Esophagus (tissue), 2 donors: Measurements from ENCODE around the gene ADAM20. TPM values are rescaled to one million over a fixed set of nuclear protein-coding genes. Genes with fewer than 3 reads are reported as not detected.

Experiments
- H3K27ac ChIP-seq, 2 donors: one replicate each; pipeline ENCODE4 v1.5.1; 2013; ENCODE audit warnings: low read depth in 2 of 2, mild to moderate bottlenecking in 2 of 2, inconsistent platforms in 1 of 2, low read length in 1 of 2, moderate library complexity in 1 of 2
- H3K27me3 ChIP-seq, 2 donors: one replicate each; pipeline ENCODE4 v1.6.1; 2013; ENCODE audit warnings: low read length in 2 of 2, control low read depth in 1 of 2, mild to moderate bottlenecking in 1 of 2; ENCODE audit not compliant: insufficient read depth in 2 of 2, control insufficient read depth in 1 of 2
- H3K36me3 ChIP-seq, 2 donors: one replicate each; pipeline ENCODE4 v1.6.1; 2013; ENCODE audit warnings: low read length in 1 of 2; ENCODE audit not compliant: control insufficient read depth in 2 of 2, insufficient read depth in 2 of 2
- H3K4me1 ChIP-seq, 2 donors: one replicate each; pipeline ENCODE4 v1.6.1; 2013; ENCODE audit warnings: low read length in 1 of 2; ENCODE audit not compliant: control insufficient read depth in 2 of 2, insufficient read depth in 2 of 2
- H3K4me3 ChIP-seq, 2 donors: one replicate each; pipeline ENCODE4 v1.5.1; 2013; ENCODE audit warnings: low read length in 2 of 2, mild to moderate bottlenecking in 2 of 2, low read depth in 1 of 2, moderate library complexity in 1 of 2
- H3K9me3 ChIP-seq, 2 donors: one replicate each; pipeline ENCODE4 v1.6.1; 2013; ENCODE audit warnings: mild to moderate bottlenecking in 2 of 2, low read depth in 1 of 2, low read length in 1 of 2, moderate library complexity in 1 of 2; ENCODE audit not compliant: control insufficient read depth in 2 of 2, insufficient read depth in 1 of 2
- WGBS, 2 donors: extraction: QIAGEN DNeasy Blood & Tissue Kit; methylation state at CpG; one replicate each; pipeline ENCODE4 v1.1.7; 2013; 5-methylcytosine and 5-hydroxymethylcytosine counted together
- polyA plus RNA-seq, 2 donors: library from polyadenylated mRNA; stranded (reverse); fragments of 200-250 nt; gene quantifications; one replicate each; pipeline ENCODE4 v1.2.3, GENCODE V29; 2013
- donor health status: healthy with polysubstance abuse.
- donor health status: Bipolar disorder and iron deficiency.

ADAM20 gene
- under 1 TPM; 0.06 to 0.28 TPM for polyA plus RNA-seq

DNA sequence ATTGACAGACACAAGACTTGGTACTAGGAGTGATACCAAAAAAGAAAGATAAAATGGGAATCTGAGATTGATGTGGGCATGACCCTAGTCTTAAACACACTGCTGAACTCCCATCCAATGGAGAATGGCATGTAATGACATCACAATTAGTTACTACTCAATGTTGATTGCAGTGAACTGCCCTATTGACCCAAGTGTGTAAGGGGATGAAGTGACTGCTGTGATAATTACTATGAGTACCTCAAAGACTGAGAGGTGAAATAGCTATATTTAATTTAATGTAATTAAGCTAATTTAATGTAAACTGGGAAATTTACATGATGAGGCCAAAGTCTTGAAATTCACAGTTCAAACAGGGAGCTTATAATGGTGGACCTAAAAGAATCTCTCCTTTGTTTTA, at the start of gene ADAM20:
TSS of gene ADAM20 (minus strand) at position 101 of the 400 bp plus-strand sequence. CDS start 10,247 bp downstream, outside the sequence.
- no peak within 1 kb of the TSS for H3K27ac ChIP-seq
- H3K9me3 ChIP-seq, result no peaks in the 10 kb centered on the region
- no peaks in the 10 kb centered on the region for H3K4me1 ChIP-seq
- no peaks in the 10 kb centered on the region for H3K36me3 ChIP-seq
- no peaks in the 10 kb centered on the region for H3K27me3 ChIP-seq
- no peak within 1 kb of the TSS for H3K4me3 ChIP-seq

DNA sequence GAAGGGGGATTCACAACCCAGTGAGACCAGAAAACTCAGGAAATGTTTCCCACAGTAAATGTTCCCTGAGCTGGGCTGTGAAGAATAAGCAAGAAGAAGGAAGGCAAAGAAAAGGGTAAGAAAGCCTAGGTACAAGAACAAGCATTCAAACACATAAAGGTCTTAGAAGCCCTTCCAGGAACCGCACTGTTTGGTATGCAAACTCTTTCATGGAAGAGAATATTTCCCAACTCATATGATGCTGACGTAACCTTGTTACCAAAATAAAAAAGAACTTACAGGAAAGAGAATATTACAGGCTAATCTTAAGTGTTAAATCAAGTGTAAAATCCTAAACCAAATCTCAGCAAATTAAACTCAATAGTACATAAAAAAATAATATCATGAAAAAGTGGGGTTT, 42.1 kb upstream of the ADAM20 start:
- Histone ChIP-seq H3K27me3 (no peaks in the 10 kb centered on the region), H3K9me3 (no peaks in the 10 kb centered on the region), H3K36me3 (peaks cover 0 to 3% of the 10 kb centered on the region in 2 donors), H3K27ac (no peak overlapping the region), H3K4me1 (no peaks in the 10 kb centered on the region), H3K4me3 (no peak overlapping the region)
- WGBS, 2 donors, result 95 to 97% methylated on average over 2 of the region's 2 CpGs

DNA sequence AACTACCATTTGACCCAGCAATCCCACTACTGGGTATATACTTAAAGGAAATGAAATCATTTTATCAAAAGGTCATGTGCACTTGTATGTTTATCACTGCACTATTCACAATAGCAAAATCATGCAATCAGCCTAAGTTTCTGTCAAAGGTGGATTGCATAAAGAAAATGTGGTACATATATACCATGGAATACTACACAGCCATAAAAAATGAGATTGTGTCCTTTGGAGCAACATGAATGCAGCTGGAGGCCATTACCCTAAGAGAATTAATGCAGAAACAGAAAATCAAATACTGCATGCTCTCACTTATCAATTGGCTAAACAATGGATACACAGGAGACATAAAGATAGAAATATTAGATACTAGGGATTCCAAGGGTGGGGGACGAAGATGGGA, 38.2 kb upstream of the ADAM20 start:
- 90 to 97% methylated on average over 1 of the region's 1 CpG for WGBS, 2 donors
- Histone ChIP-seq H3K27ac (no peak overlapping the region), H3K9me3 (no peaks in the 10 kb centered on the region), H3K4me1 (no peaks in the 10 kb centered on the region), H3K4me3 (no peak overlapping the region), H3K36me3 (peaks cover 0 to 3% of the 10 kb centered on the region in 2 donors), H3K27me3 (no peaks in the 10 kb centered on the region)

DNA sequence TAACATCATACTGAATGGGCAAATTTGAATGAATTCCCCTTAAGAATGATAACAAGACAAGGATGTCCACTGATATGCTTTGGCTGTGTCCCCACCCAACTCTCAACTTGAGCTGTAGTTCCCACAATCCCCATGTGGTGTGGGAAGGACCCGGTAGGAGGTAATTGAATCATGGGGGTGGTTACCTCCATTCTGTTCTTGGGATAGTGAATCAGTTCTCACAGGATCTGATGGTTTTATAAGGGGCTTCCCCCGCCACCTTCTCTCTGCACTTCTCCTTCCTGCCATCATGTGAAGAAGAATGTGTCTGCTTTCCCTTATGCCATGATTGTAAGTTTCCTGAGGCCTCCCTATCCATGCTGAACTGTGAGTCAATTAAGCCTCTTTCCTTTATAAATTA, 36.3 kb upstream of the ADAM20 start:
- WGBS, 2 donors, result 90 to 94% methylated on average over 2 of the region's 2 CpGs
- H3K4me1 ChIP-seq, result no peaks in the 10 kb centered on the region
- no peaks in the 10 kb centered on the region for H3K27me3 ChIP-seq
- H3K9me3 ChIP-seq, result no peaks in the 10 kb centered on the region
- H3K36me3 ChIP-seq, result no peaks in the 10 kb centered on the region
- no peak overlapping the region for H3K4me3 ChIP-seq
- H3K27ac ChIP-seq, result no peak overlapping the region

DNA sequence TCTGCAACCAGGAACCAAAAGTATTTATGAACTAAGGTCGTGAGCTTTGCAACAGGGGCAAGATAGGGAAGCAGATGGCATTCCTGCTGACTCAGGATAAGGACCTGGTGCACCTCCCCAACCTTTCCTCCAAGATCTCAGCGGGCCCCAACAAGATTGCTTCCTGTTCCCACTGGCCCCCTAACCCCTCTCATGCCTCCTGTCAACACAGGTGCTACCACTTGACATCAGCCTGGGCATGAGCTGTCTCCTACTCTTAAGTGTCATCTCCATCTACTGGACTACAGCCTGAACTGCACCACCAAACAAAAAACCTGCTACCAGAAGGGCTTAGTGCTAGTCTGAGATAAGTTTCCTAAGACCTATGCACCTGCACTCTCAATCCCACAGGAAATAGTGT, 33.0 kb upstream of the ADAM20 start:
- Histone ChIP-seq H3K4me3 (no peak overlapping the region), H3K9me3 (no peaks in the 10 kb centered on the region), H3K27ac (no peak overlapping the region), H3K36me3 (peaks cover 4 to 5% of the 10 kb centered on the region in 2 donors), H3K27me3 (no peaks in the 10 kb centered on the region), H3K4me1 (no peaks in the 10 kb centered on the region)
- 43 to 52% methylated on average over 2 of the region's 2 CpGs for WGBS, 2 donors

DNA sequence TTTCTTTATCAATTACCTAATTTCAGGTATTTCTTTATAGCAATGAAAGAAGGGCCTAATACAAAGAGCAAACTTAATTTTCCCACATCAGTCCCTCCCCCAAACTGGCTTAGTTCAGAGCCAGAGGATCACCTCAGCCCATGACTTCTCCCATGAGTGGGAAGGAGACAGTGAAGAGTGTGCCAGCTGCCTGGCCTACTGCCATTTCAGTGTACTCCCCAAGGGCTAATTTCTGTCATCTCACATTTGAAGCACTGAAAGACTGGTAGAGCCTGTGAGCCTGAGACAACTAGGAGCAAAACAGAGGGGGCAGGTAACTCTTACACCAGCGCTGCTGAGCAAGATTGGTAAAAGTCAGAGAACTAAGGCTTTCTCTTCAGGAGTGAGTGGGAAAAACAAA, 29.1 kb upstream of the ADAM20 start:
- peaks cover 0 to 2% of the 10 kb centered on the region in 2 donors for H3K9me3 ChIP-seq
- no peak overlapping the region for H3K4me3 ChIP-seq
- 64 to 79% methylated on average over 1 of the region's 1 CpG for WGBS, 2 donors
- H3K27me3 ChIP-seq, result no peaks in the 10 kb centered on the region
- H3K27ac ChIP-seq, result no peak overlapping the region
- no peaks in the 10 kb centered on the region for H3K4me1 ChIP-seq
- H3K36me3 ChIP-seq, result peaks cover 5 to 12% of the 10 kb centered on the region in 2 donors

DNA sequence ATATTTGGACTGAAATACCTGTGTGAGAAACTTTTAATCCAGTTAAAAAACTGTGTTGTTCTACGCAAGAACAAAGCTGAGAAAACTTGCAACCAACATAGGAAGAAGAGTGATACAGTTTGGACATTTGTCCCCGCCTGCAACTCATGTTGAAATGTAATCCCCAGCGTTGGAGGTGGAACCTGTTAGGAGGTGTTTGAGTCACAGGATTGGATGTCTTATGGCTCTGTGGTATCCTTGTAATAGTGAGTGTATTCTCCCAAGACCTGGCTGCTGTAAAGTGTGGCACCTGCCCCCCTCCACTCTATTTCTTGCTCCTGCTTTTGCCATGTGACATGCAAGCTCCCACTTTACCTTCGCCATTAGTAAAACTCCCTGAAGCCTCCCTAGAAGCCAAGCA, 28.6 kb upstream of the ADAM20 start:
- Histone ChIP-seq H3K4me1 (no peaks in the 10 kb centered on the region), H3K4me3 (no peak overlapping the region), H3K9me3 (peaks cover 0 to 2% of the 10 kb centered on the region in 2 donors), H3K36me3 (peaks cover 5 to 12% of the 10 kb centered on the region in 2 donors), H3K27me3 (no peaks in the 10 kb centered on the region), H3K27ac (no peak overlapping the region)
- 91 to 92% methylated on average over 4 of the region's 4 CpGs for WGBS, 2 donors

DNA sequence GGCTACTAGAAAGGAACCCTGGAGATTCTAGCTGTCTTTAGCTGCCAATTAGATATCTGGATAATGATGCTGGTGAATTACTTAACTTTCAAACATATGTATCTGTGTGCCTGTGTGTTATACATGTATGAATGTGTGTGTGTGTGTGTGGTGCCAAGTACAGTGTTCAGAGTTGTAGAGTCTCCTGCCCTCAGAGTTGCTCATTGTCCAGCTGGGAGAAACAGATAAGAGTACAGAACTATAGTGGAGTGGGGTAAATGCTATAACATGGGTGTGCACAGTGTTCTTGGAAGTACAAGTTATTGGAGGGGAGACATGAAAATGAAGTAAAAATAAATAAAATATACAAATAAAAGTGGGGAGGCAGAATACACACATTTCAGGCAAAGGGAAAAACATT, 23.6 kb upstream of the ADAM20 start:
- H3K4me1 ChIP-seq, result no peaks in the 10 kb centered on the region
- peaks cover 0 to 7% of the 10 kb centered on the region in 2 donors for H3K36me3 ChIP-seq
- no peaks in the 10 kb centered on the region for H3K27me3 ChIP-seq
- peaks cover 0 to 2% of the 10 kb centered on the region in 2 donors for H3K9me3 ChIP-seq
- no peak overlapping the region for H3K4me3 ChIP-seq
- H3K27ac ChIP-seq, result no peak overlapping the region

DNA sequence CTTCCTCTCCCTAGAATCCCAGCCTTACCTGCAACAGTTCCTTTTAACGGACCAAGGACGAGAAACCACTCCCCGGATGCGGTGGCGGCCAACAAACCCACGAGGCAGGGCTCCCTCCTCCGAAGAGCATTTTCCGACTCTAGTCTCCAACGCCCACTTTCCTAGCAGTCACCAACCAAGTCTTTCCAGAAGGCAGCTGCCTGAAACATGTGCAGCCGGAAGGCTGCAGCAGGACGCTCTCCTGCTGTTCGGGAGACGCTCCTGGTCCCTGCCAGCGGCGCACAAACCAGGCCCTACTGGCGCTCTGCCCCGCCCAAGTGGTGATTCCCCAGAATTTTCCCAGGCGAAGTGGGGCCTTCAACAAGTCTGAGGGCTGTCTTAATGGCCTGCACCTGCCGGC, 21.1 kb upstream of the ADAM20 start:
- H3K27me3 ChIP-seq, result no peaks in the 10 kb centered on the region
- peak overlapping the region in 1 of 2 donors; percentile 8 for H3K4me3 ChIP-seq
- H3K36me3 ChIP-seq, result no peaks in the 10 kb centered on the region
- H3K27ac ChIP-seq, result no peak overlapping the region
- 31 to 32% methylated on average over 19 of the region's 19 CpGs for WGBS, 2 donors
- H3K9me3 ChIP-seq, result no peaks in the 10 kb centered on the region
- no peaks in the 10 kb centered on the region for H3K4me1 ChIP-seq

DNA sequence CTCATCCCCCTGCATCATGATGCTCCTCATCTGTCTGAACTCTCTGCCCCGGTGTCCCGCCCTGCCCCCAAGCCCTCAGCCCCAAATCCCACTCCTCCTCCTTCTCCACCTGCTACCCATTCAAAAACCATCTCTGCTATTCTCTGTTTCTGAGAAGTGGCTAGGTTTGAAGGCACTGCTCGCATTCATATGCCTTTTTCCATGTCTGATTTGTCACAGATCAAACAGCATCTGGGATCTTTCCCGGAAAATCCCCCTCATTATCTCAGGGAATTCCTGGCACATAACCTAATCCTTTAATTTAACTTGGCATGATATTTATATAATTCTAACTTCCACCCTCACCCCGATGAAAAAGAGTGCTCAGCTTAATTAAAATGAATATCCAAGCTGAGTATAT, 3.3 kb upstream of the ADAM20 start:
- Histone ChIP-seq H3K27me3 (no peaks in the 10 kb centered on the region), H3K4me1 (no peaks in the 10 kb centered on the region), H3K9me3 (no peaks in the 10 kb centered on the region), H3K27ac (no peak overlapping the region), H3K36me3 (no peaks in the 10 kb centered on the region), H3K4me3 (no peak overlapping the region)
- WGBS, 2 donors, result 53 to 70% methylated on average over 5 of the region's 5 CpGs
